Measurements from ENCODE around the gene KIF17.
"Not testable (repeated sequence)": the region's sequence is repeated elsewhere in the genome, so short reads cannot be mapped to it uniquely, and the experiment has no call there.

Gene KIF17

GRCh38 chr1:20719871-20720620, 2.2 kb upstream of the KIF17 start:
- no peak for TF ChIP-seq CTCF (IDR thresholded peaks at IDR 0.05; ENCODE audit: low read depth, low read length, missing control alignments)
- no peak for DNase-seq (ENCODE audit: extremely low read depth, low read depth)
- H3K4me3 ChIP-seq (replicated peaks; ENCODE audit: low read depth, low read length): no peak overlapping the region

- no peak for TF ChIP-seq CTCF (IDR thresholded peaks at IDR 0.05; ENCODE audit: low read depth, low read length, missing control alignments)
- no peak for DNase-seq (ENCODE audit: extremely low read depth, low read depth)
- H3K4me3 ChIP-seq (replicated peaks; ENCODE audit: low read depth, low read length): no peak overlapping the region
Measured at GRCh38 chr1:20719261-20719660, 1.5 kb upstream of the KIF17 start.

- not testable (repeated sequence) for DNase-seq (ENCODE audit: extremely low read depth, low read depth)
- peak overlapping the region; percentile 36; the same call in 1 of the 2 replicates for H3K4me3 ChIP-seq (replicated peaks; ENCODE audit: low read depth, low read length)
Measured at GRCh38 chr1:20718343-20718882, 606 bp upstream of the KIF17 start.

- no peak for DNase-seq (ENCODE audit: extremely low read depth, low read depth)
- no peak overlapping the region for H3K4me3 ChIP-seq (replicated peaks; ENCODE audit: low read depth, low read length)
- TF ChIP-seq CTCF (IDR thresholded peaks at IDR 0.05; ENCODE audit: low read depth, low read length, missing control alignments): no peak
Measured at GRCh38 chr1:20716232-20716631, 1.6 kb downstream of the KIF17 start.

- TF ChIP-seq CTCF (IDR thresholded peaks at IDR 0.05; ENCODE audit: low read depth, low read length, missing control alignments): no peak
- H3K4me3 ChIP-seq (replicated peaks; ENCODE audit: low read depth, low read length): no peak overlapping the region
- no peak for DNase-seq (ENCODE audit: extremely low read depth, low read depth)
Measured at GRCh38 chr1:20715406-20715805, 2.4 kb downstream of the KIF17 start.

- no peak for TF ChIP-seq CTCF (IDR thresholded peaks at IDR 0.05; ENCODE audit: low read depth, low read length, missing control alignments)
- no peak overlapping the region for H3K4me3 ChIP-seq (replicated peaks; ENCODE audit: low read depth, low read length)
- no peak for DNase-seq (ENCODE audit: extremely low read depth, low read depth)
Measured at GRCh38 chr1:20713440-20713839, 4.4 kb downstream of the KIF17 start.

GRCh38 chr1:20712215-20712577, 5.6 kb downstream of the KIF17 start:
- H3K4me3 ChIP-seq (replicated peaks; ENCODE audit: low read depth, low read length): no peak overlapping the region
- no peak for TF ChIP-seq CTCF (IDR thresholded peaks at IDR 0.05; ENCODE audit: low read depth, low read length, missing control alignments)
- DNase-seq (ENCODE audit: extremely low read depth, low read depth): no peak

Data from HFF-Myc (cell line).